ENCODE data around the gene BCKDHA. TPM values are rescaled to one million over a fixed set of nuclear protein-coding genes. Genes with fewer than 3 reads are reported as not detected.
"Not testable (repeated sequence)": the region's sequence is repeated elsewhere in the genome, so short reads cannot be mapped to it uniquely, and the experiment has no call there.

Gene BCKDHA
- total and polyA plus RNA-seq, 9 donors: 19.8 to 41.2 (median 31.9) TPM

DNA sequence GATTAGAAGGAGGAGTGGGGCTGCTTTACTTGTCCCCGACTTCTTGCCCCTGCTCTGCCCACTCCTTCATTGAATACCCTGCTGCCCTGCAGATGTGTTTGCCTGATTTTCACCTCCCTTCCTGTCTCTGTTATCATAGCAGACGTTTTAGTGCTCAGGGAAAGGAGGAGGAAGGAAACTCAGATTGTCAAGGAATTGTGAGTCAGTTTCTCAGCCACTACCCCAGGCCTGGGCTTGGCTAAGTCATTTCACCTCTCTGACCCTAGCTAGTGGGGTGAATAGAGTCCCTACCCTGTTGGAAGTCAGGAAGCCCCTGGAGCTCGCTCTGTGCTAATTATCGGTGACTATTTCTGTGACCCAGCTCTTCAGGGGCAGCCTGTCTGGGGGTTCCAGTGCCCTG, 3.9 kb downstream of the BCKDHA start:
- peaks cover 6% of the 10 kb centered on the region for H3K36me3 ChIP-seq (ENCODE audit: control insufficient read depth, insufficient read depth, low read length)
- H3K27ac ChIP-seq (ENCODE audit: low read length): peak overlapping the region; percentile 35
- no peaks in the 10 kb centered on the region for H3K9me3 ChIP-seq (replicated peaks; ENCODE audit: control insufficient read depth, low read depth, low read length)
- H3K4me3 ChIP-seq (ENCODE audit: low read length): no peak overlapping the region
- H3K27me3 ChIP-seq (ENCODE audit: control insufficient read depth, insufficient read depth, low read length): no peaks in the 10 kb centered on the region
- WGBS (ENCODE audit: insufficient coverage): 100% methylated on average over 1 of the region's 4 CpGs
- no peak for DNase-seq
- H3K4me1 ChIP-seq (ENCODE audit: control insufficient read depth, insufficient read depth, low read length): peaks cover 10% of the 10 kb centered on the region

- Histone ChIP-seq H3K36me3 (ENCODE audit: control insufficient read depth, insufficient read depth, low read length) (peaks cover 7% of the 10 kb centered on the region), H3K4me1 (ENCODE audit: control insufficient read depth, insufficient read depth, low read length) (peaks cover 9% of the 10 kb centered on the region), H3K9me3 (replicated peaks; ENCODE audit: control insufficient read depth, low read depth, low read length) (no peaks in the 10 kb centered on the region), H3K27me3 (ENCODE audit: control insufficient read depth, insufficient read depth, low read length) (no peaks in the 10 kb centered on the region), H3K27ac (ENCODE audit: low read length) (no peak overlapping the region), H3K4me3 (ENCODE audit: low read length) (no peak overlapping the region)
- DNase-seq: no peak
- WGBS (ENCODE audit: insufficient coverage): no CpG with 5 or more reads among the region's 3 CpGs
Observed at GRCh38 chr19:41402010-41402409, 4.4 kb downstream of the BCKDHA start.

DNA sequence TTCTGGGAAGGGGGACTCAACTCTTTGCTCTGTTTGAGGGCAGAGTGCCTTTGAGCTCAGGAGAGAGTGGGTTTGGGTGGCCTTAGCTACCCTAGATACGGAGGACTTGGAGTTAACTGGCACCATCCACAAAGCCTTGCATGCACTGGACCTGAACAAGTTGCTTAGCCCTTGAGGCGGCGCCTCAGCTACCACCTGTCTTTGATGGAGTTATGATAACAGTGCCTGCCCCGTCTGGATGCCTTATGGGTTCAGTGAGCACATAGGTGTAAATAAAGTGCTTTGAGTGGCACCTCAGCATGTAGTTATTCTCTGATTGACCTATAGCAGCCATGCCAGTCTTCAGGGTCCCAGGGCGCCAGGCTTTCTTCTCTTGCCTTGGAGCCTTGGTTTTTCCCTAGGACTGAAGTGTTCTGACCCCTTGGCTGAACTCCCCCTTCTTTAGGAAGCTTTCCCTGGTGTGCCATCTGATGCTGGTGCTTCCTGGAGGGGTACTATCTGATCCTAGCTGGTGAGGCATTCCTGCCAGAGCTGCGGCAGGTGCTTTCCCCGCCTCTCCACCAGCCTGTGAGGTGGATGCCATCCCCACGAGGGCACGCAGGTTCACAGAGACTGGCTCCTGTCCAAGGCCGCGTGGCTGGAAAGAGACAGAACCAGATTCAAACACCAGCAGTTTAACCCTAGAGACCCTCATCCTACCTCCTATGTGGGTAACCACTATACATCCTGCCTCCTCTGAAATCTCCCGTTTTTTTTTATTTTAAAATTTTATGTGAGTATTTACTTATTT, 5.8 kb downstream of the BCKDHA start:
- Histone ChIP-seq H3K4me3 (ENCODE audit: low read length) (no peak overlapping the region), H3K36me3 (ENCODE audit: control insufficient read depth, insufficient read depth, low read length) (peaks cover 13% of the 10 kb centered on the region), H3K9me3 (replicated peaks; ENCODE audit: control insufficient read depth, low read depth, low read length) (no peaks in the 10 kb centered on the region), H3K27ac (ENCODE audit: low read length) (no peak overlapping the region), H3K27me3 (ENCODE audit: control insufficient read depth, insufficient read depth, low read length) (no peaks in the 10 kb centered on the region), H3K4me1 (ENCODE audit: control insufficient read depth, insufficient read depth, low read length) (peaks cover 6% of the 10 kb centered on the region)
- no peak for DNase-seq
- WGBS (ENCODE audit: insufficient coverage): 95% methylated on average over 3 of the region's 12 CpGs

DNA sequence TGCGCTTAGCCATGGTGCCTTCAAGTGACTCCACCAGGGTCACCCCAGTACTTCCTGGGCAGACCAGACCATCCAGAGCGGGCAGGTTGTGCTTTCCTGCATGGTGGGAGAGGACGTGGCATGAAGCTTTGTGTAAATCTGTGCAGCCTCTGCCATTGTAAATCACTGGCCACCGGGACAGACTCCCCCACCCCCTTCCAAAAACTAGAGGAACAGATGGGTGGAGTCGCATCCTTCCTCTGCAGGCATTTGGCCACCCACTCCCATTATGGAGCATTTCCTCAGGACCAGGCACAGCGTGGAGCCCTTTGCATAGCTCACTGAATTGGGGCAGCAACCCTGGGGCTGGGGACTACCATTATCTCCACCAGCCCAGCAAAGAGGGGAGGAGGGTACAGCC, 8.2 kb downstream of the BCKDHA start:
- Histone ChIP-seq H3K27me3 (ENCODE audit: control insufficient read depth, insufficient read depth, low read length) (no peaks in the 10 kb centered on the region), H3K27ac (ENCODE audit: low read length) (no peak overlapping the region), H3K4me1 (ENCODE audit: control insufficient read depth, insufficient read depth, low read length) (no peaks in the 10 kb centered on the region), H3K4me3 (ENCODE audit: low read length) (no peak overlapping the region), H3K9me3 (replicated peaks; ENCODE audit: control insufficient read depth, low read depth, low read length) (no peaks in the 10 kb centered on the region), H3K36me3 (ENCODE audit: control insufficient read depth, insufficient read depth, low read length) (peaks cover 18% of the 10 kb centered on the region)
- WGBS (ENCODE audit: insufficient coverage): 89% methylated on average over 3 of the region's 6 CpGs
- DNase-seq: no peak

- Histone ChIP-seq H3K36me3 (ENCODE audit: control insufficient read depth, insufficient read depth, low read length) (peaks cover 28% of the 10 kb centered on the region), H3K27ac (ENCODE audit: low read length) (no peak overlapping the region), H3K9me3 (replicated peaks; ENCODE audit: control insufficient read depth, low read depth, low read length) (no peaks in the 10 kb centered on the region), H3K4me3 (ENCODE audit: low read length) (no peak overlapping the region), H3K27me3 (ENCODE audit: control insufficient read depth, insufficient read depth, low read length) (no peaks in the 10 kb centered on the region), H3K4me1 (ENCODE audit: control insufficient read depth, insufficient read depth, low read length) (no peaks in the 10 kb centered on the region)
- whole genome bisulfite sequencing (ENCODE audit: insufficient coverage): 27% methylated on average over 3 of the region's 4 CpGs
- peak; percentile 38 for DNase-seq
Observed at GRCh38 chr19:41407271-41407670, 9.7 kb downstream of the BCKDHA start.

GRCh38 chr19:41408256-41408655, 10.6 kb downstream of the BCKDHA start:
- no peaks in the 10 kb centered on the region for H3K27me3 ChIP-seq (ENCODE audit: control insufficient read depth, insufficient read depth, low read length)
- peaks cover 32% of the 10 kb centered on the region for H3K36me3 ChIP-seq (ENCODE audit: control insufficient read depth, insufficient read depth, low read length)
- DNase-seq: no peak
- H3K9me3 ChIP-seq (replicated peaks; ENCODE audit: control insufficient read depth, low read depth, low read length): no peaks in the 10 kb centered on the region
- H3K4me3 ChIP-seq (ENCODE audit: low read length): no peak overlapping the region
- no peak overlapping the region for H3K27ac ChIP-seq (ENCODE audit: low read length)
- WGBS (ENCODE audit: insufficient coverage): 100% methylated on average over 1 of the region's 4 CpGs
- no peaks in the 10 kb centered on the region for H3K4me1 ChIP-seq (ENCODE audit: control insufficient read depth, insufficient read depth, low read length)

DNA sequence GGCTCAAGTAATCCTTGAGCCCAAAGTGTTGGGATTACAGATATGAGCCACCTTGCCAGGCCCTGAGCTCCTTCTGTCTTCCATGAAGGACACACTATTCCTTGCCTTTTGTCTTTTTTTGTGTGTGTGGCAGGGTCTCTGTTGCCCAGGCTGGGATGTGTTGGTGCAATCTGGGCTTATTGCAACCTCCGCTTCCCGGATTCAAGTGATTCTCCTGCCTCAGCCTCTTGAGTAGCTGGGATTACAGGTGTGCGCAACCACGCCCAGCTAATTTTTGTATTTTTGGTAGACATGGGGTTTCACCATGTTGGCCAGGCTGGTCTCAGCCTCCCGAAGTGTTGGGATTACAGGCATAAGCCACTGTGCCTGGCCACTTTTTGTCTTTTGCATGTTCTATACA, 11.2 kb downstream of the BCKDHA start:
- H3K9me3 ChIP-seq (replicated peaks; ENCODE audit: control insufficient read depth, low read depth, low read length); H3K4me1 ChIP-seq (ENCODE audit: control insufficient read depth, insufficient read depth, low read length); H3K27me3 ChIP-seq (ENCODE audit: control insufficient read depth, insufficient read depth, low read length); H3K4me3 ChIP-seq (ENCODE audit: low read length); H3K27ac ChIP-seq (ENCODE audit: low read length); DNase-seq: not testable (repeated sequence)
- peaks cover 36% of the 10 kb centered on the region for H3K36me3 ChIP-seq (ENCODE audit: control insufficient read depth, insufficient read depth, low read length)
- 97% methylated on average over 5 of the region's 5 CpGs for WGBS (ENCODE audit: insufficient coverage)

- WGBS (ENCODE audit: insufficient coverage): 67% methylated on average over 4 of the region's 4 CpGs
- H3K27ac ChIP-seq (ENCODE audit: low read length): peak overlapping the region; percentile 29
- H3K36me3 ChIP-seq (ENCODE audit: control insufficient read depth, insufficient read depth, low read length): peaks cover 40% of the 10 kb centered on the region
- H3K9me3 ChIP-seq (replicated peaks; ENCODE audit: control insufficient read depth, low read depth, low read length): no peaks in the 10 kb centered on the region
- DNase-seq: no peak
- no peak overlapping the region for H3K4me3 ChIP-seq (ENCODE audit: low read length)
- peaks cover 2% of the 10 kb centered on the region for H3K4me1 ChIP-seq (ENCODE audit: control insufficient read depth, insufficient read depth, low read length)
- no peaks in the 10 kb centered on the region for H3K27me3 ChIP-seq (ENCODE audit: control insufficient read depth, insufficient read depth, low read length)
Observed at GRCh38 chr19:41409288-41409687, 11.7 kb downstream of the BCKDHA start.

DNA sequence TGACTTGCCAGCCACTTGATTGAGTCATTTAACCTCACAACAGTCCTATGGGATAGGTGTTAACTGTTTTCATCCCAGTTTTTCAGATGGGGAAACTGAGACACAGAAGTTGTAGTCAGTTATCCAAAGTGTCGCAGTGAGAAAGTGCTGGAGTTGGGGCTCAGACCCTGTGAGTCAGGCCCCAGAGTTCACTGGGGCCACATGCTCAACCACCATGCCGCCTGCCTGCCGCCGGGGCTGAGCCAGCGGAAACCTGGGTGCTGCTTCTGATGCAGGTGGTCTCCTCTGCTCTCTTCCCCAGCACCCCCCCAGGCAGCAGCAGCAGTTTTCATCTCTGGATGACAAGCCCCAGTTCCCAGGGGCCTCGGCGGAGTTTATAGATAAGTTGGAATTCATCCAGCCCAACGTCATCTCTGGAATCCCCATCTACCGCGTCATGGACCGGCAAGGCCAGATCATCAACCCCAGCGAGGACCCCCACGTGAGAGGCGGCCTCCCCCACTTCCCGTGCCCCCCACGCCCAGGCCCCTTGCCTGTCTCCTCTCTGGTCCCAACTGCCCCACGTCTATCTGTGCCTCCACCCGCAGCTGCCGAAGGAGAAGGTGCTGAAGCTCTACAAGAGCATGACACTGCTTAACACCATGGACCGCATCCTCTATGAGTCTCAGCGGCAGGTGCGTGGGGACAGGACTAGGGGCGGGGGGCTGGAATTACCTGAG, 12.9 kb downstream of the BCKDHA start:
- Histone ChIP-seq H3K36me3 (ENCODE audit: control insufficient read depth, insufficient read depth, low read length) (peaks cover 51% of the 10 kb centered on the region), H3K9me3 (replicated peaks; ENCODE audit: control insufficient read depth, low read depth, low read length) (no peaks in the 10 kb centered on the region), H3K27me3 (ENCODE audit: control insufficient read depth, insufficient read depth, low read length) (no peaks in the 10 kb centered on the region), H3K4me3 (ENCODE audit: low read length) (no peak overlapping the region), H3K27ac (ENCODE audit: low read length) (no peak overlapping the region), H3K4me1 (ENCODE audit: control insufficient read depth, insufficient read depth, low read length) (peaks cover 14% of the 10 kb centered on the region)
- no peak for DNase-seq
- 93% methylated on average over 17 of the region's 23 CpGs for WGBS (ENCODE audit: insufficient coverage)

DNA sequence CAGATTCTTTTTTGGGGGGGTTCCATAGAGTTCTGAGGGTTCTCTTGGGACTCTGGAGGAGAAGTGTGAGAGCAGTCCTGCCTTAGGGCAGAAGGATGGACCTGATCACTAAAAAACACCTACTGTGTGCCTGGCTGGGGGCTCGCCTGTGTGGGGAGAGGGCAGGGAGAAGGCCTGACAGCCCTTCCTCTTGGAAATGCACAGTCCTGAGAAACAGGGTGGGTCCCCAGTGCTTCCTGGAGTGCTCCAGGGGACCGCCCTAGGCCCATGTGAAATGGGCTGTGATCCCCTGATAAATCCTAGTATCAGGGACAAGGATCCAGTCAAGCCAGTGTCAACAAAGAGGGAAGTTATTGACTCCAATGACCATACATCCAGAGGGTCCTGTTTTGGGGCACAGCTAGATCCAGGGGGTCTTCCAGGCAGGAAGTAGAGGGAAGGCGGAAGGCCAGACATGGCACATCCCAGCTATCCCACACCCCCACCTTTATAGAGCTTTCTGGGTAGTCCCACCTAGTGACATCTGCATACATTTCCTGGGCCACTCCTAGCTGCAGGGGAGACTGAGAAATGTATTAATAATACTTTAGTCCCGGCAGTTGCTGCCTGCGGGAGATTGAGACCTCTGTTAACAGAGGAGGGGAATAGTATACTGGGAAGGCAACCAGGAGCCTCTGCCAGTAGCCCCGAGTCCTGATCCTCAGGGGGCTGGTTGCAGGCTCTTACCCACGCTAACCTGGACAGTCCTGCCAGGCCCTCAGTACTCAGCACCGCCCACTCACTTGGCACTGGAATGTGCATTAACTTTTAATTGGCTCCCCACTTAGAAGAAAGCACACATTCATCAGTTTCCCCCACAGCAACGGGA, 13.7 kb downstream of the BCKDHA start:
- 82% methylated on average over 5 of the region's 9 CpGs for WGBS (ENCODE audit: insufficient coverage)
- Histone ChIP-seq H3K9me3 (replicated peaks; ENCODE audit: control insufficient read depth, low read depth, low read length) (no peaks in the 10 kb centered on the region), H3K27me3 (ENCODE audit: control insufficient read depth, insufficient read depth, low read length) (no peaks in the 10 kb centered on the region), H3K4me1 (ENCODE audit: control insufficient read depth, insufficient read depth, low read length) (peaks cover 14% of the 10 kb centered on the region), H3K4me3 (ENCODE audit: low read length) (no peak overlapping the region), H3K36me3 (ENCODE audit: control insufficient read depth, insufficient read depth, low read length) (peaks cover 56% of the 10 kb centered on the region), H3K27ac (ENCODE audit: low read length) (no peak overlapping the region)
- DNase-seq: no peak
